ENCODE results near the gene SMYD3.

Gene SMYD3

DNA sequence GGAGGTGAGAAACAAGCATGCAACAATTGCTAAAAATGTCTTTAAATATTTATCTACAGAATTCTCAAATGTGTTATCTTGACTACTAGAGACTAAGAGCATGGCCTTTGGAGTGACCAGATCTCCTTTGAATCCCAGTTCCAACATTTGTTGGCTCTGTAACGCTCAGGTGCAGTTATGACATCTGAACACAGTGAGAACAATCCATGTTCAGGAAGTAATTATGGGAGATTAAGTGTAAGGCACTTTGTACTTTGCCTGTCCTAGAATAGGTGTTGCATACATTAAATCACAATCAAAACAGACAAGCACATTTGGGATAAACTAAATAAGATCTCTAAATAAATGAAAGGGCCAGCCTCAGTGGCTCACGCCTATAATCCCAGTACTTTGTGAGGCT is 454.5 kb downstream of the SMYD3 start:
- H3K36me3 ChIP-seq (ENCODE audit: control insufficient read depth, insufficient read depth, low read length) = no peaks in the 10 kb centered on the region
- WGBS, 2 experiments (ENCODE audit: insufficient coverage in 2 of 2) = 100% methylated on average over 2 of the region's 2 CpGs; no CpG with 5 or more reads in 1 of the 2 experiments
- no peaks in the 10 kb centered on the region for H3K9me3 ChIP-seq (ENCODE audit: control insufficient read depth, low read length)
- H3K4me1 ChIP-seq (ENCODE audit: control insufficient read depth, insufficient read depth, low read length, poor library complexity, severe bottlenecking) = no peaks in the 10 kb centered on the region
- no peak overlapping the region for H3K4me3 ChIP-seq (ENCODE audit: extremely low read depth, insufficient read depth, low read length, poor library complexity, severe bottlenecking)
- no peak overlapping the region for H3K27ac ChIP-seq (ENCODE audit: low read depth, low read length, severe bottlenecking)

DNA sequence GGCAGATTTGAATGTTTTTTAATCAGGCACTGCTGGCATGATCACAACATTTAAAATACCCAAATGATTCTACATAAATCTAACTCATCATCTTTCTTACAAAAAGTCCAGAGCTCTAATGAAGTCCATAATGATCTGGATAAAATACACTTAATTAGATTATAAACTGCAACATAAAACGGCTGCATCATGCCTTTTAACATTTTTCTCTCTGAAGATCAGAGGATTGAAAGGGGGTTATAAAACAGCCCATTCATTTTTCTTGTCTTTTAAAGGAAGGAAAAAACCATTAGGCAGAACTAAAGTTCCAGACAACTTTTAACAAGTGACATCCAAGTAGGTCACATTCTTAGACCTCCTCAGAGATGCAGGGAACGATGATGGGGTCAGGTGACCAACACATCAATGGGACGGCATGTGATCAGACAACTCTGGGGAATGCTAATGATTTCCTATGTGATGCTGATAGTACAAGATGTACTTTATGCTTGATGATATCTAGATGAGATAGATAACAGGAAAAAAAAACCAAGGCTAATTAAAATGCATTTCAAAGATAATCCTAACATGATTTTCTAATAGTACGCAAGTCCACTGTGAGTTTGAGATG is 455.1 kb downstream of the SMYD3 start:
- H3K4me3 ChIP-seq (ENCODE audit: extremely low read depth, insufficient read depth, low read length, poor library complexity, severe bottlenecking) = no peak overlapping the region
- WGBS, 2 experiments (ENCODE audit: insufficient coverage in 2 of 2) = 80 to 93% methylated on average over 1 to 2 of the region's 4 CpGs
- no peaks in the 10 kb centered on the region for H3K4me1 ChIP-seq (ENCODE audit: control insufficient read depth, insufficient read depth, low read length, poor library complexity, severe bottlenecking)
- H3K9me3 ChIP-seq (ENCODE audit: control insufficient read depth, low read length) = no peaks in the 10 kb centered on the region
- no peaks in the 10 kb centered on the region for H3K36me3 ChIP-seq (ENCODE audit: control insufficient read depth, insufficient read depth, low read length)
- no peak overlapping the region for H3K27ac ChIP-seq (ENCODE audit: low read depth, low read length, severe bottlenecking)

DNA sequence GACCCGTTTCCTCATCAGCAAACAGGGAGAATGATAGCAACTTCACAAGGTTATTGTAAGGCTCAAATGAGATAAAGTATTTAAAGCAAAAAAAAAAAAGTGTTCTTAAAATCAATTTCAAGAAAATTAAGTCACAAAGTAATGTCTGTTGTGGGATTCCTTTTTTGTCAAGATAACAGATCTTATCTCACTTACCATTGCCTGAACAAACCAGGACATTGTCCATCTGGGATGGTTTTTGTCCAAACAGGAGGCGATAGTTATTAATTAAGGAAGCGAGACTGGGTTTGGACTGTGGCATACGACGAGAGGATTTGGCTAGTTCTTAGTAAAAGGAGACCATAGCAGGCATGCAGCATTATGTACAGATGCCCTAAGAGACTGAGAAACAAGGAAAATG is 458.4 kb downstream of the SMYD3 start:
- Histone ChIP-seq H3K4me3 (ENCODE audit: extremely low read depth, insufficient read depth, low read length, poor library complexity, severe bottlenecking) (no peak overlapping the region), H3K27ac (ENCODE audit: low read depth, low read length, severe bottlenecking) (no peak overlapping the region), H3K9me3 (ENCODE audit: control insufficient read depth, low read length) (no peaks in the 10 kb centered on the region), H3K36me3 (ENCODE audit: control insufficient read depth, insufficient read depth, low read length) (no peaks in the 10 kb centered on the region), H3K4me1 (ENCODE audit: control insufficient read depth, insufficient read depth, low read length, poor library complexity, severe bottlenecking) (no peaks in the 10 kb centered on the region)
- 97% methylated on average over 4 of the region's 5 CpGs for WGBS, 2 experiments (ENCODE audit: insufficient coverage in 2 of 2)

DNA sequence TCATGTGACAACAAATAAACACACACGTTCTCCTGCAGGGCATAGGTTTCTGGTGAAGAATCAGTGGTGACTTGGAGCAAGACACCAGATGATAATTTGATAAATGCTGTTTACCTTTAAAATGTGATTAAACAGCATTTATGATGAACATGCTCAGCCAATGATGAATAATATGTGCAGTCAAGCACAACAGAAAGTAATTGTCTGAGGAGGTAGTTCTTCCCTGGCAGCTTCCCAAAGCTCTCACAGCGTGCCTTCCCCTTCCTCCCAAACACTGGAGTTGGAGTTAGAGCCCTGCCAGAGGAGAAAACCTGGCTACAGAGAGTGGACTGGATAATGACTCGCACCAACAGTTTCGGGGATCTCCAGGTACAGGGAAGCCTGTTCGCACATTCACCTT is 463.5 kb downstream of the SMYD3 start:
- Histone ChIP-seq H3K36me3 (ENCODE audit: control insufficient read depth, insufficient read depth, low read length) (no peaks in the 10 kb centered on the region), H3K4me3 (ENCODE audit: extremely low read depth, insufficient read depth, low read length, poor library complexity, severe bottlenecking) (no peak overlapping the region), H3K27ac (ENCODE audit: low read depth, low read length, severe bottlenecking) (no peak overlapping the region), H3K4me1 (ENCODE audit: control insufficient read depth, insufficient read depth, low read length, poor library complexity, severe bottlenecking) (no peaks in the 10 kb centered on the region), H3K9me3 (ENCODE audit: control insufficient read depth, low read length) (no peaks in the 10 kb centered on the region)
- 91 to 94% methylated on average over 3 of the region's 5 CpGs for WGBS, 2 experiments (ENCODE audit: insufficient coverage in 2 of 2)

DNA sequence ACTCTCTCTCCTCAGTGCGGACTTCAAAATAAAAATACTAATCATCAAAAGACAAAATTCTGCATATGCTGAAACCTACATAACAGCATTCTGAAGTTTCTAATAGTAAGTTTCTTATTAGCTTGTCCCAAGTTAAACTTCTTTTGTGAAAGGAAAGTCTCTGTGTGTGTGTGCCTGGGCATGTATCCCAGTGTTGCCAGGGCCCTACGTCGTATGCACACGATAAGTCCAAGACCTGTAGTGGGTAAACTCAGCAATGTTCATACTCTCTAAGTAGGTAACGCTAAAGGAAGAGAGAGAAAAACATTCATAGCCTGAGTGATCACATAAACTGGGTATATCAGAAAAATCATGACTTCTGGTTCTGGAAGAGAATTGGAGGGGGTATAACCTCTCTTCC is 465.7 kb downstream of the SMYD3 start:
- WGBS, 2 experiments (ENCODE audit: insufficient coverage in 2 of 2) = 100% methylated on average over 4 of the region's 5 CpGs; no CpG with 5 or more reads in 1 of the 2 experiments
- H3K27ac ChIP-seq (ENCODE audit: low read depth, low read length, severe bottlenecking) = no peak overlapping the region
- H3K4me3 ChIP-seq (ENCODE audit: extremely low read depth, insufficient read depth, low read length, poor library complexity, severe bottlenecking) = no peak overlapping the region
- no peaks in the 10 kb centered on the region for H3K4me1 ChIP-seq (ENCODE audit: control insufficient read depth, insufficient read depth, low read length, poor library complexity, severe bottlenecking)
- H3K9me3 ChIP-seq (ENCODE audit: control insufficient read depth, low read length) = no peaks in the 10 kb centered on the region
- no peaks in the 10 kb centered on the region for H3K36me3 ChIP-seq (ENCODE audit: control insufficient read depth, insufficient read depth, low read length)

DNA sequence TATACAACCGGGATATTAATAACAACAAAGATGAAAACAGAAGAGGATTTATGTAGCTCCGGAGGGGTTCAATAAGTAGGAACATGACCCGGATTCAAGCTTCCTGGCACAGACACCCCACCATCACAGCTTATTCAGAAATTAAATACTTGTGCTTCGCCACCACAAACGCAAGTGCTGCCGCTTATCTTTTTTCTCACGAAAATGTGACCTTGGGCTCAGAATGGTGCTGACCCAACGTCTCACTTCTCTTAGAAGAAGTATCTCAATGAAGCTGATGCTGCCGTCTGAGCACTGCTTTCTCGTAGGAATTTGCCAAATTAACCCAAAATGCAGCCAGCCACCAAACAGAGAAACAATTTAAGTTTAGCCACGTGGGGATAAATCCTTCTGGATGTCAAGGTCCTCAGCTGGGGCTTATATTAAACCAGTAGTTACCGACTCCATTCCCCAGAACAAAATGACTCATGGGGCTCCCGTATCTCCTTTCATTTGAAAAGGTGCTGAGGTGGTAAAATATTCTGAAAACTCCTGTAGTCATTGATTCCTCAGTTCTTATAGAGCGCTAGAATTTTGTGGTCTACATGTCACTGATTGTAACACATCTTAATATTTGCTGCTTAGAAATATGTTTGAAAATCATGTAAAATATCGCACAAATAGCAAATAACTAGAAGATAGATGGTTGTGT is 466.7 kb downstream of the SMYD3 start:
- H3K4me1 ChIP-seq (ENCODE audit: control insufficient read depth, insufficient read depth, low read length, poor library complexity, severe bottlenecking) = no peaks in the 10 kb centered on the region
- H3K9me3 ChIP-seq (ENCODE audit: control insufficient read depth, low read length) = no peaks in the 10 kb centered on the region
- H3K27ac ChIP-seq (ENCODE audit: low read depth, low read length, severe bottlenecking) = no peak overlapping the region
- no peak overlapping the region for H3K4me3 ChIP-seq (ENCODE audit: extremely low read depth, insufficient read depth, low read length, poor library complexity, severe bottlenecking)
- H3K36me3 ChIP-seq (ENCODE audit: control insufficient read depth, insufficient read depth, low read length) = no peaks in the 10 kb centered on the region
- WGBS, 2 experiments (ENCODE audit: insufficient coverage in 2 of 2) = 94% methylated on average over 10 to 11 of the region's 15 CpGs

DNA sequence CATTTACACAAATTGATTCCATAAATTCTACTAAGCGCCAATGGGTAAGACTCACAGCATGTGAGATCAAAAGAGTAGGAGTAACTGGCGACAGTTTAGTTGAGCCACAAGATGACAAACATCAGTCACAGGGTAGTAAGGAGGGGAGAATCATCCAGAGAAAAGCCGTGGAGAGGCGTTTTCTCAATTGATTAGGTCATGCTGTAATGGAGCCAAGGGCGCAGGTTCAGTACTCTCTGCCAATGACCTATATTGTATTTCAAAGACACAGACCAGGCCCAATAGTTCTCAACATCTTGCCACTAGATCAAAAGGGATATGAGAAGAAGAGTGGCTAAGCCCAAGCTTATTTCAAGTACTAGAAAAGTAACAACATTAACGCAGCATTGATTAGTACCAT is 467.5 kb downstream of the SMYD3 start:
- Histone ChIP-seq H3K27ac (ENCODE audit: low read depth, low read length, severe bottlenecking) (no peak overlapping the region), H3K36me3 (ENCODE audit: control insufficient read depth, insufficient read depth, low read length) (no peaks in the 10 kb centered on the region), H3K4me3 (ENCODE audit: extremely low read depth, insufficient read depth, low read length, poor library complexity, severe bottlenecking) (no peak overlapping the region), H3K4me1 (ENCODE audit: control insufficient read depth, insufficient read depth, low read length, poor library complexity, severe bottlenecking) (no peaks in the 10 kb centered on the region), H3K9me3 (ENCODE audit: control insufficient read depth, low read length) (no peaks in the 10 kb centered on the region)
- 83 to 90% methylated on average over 2 to 4 of the region's 6 CpGs for WGBS, 2 experiments (ENCODE audit: insufficient coverage in 2 of 2)

DNA sequence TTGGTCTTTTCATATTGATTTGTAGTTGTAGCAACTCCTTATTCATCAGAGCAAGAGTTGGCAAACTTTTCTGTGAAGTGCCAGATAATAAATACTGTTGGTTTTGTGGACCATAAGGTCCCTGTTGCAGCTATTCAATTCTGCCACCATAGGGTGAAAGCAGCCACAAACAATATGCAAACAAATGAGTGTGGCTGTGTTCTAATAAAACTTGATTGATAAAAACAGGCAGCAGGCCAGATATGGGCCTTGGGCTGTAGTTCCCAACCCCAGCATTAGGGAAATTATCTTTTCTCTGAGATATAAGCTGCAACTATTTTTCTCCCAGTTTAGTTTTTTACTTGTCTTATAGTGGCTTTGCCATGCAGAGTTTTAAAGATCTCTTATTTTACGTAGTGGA is 469.2 kb downstream of the SMYD3 start:
- no peaks in the 10 kb centered on the region for H3K9me3 ChIP-seq (ENCODE audit: control insufficient read depth, low read length)
- H3K4me3 ChIP-seq (ENCODE audit: extremely low read depth, insufficient read depth, low read length, poor library complexity, severe bottlenecking) = no peak overlapping the region
- H3K36me3 ChIP-seq (ENCODE audit: control insufficient read depth, insufficient read depth, low read length) = no peaks in the 10 kb centered on the region
- H3K4me1 ChIP-seq (ENCODE audit: control insufficient read depth, insufficient read depth, low read length, poor library complexity, severe bottlenecking) = no peaks in the 10 kb centered on the region
- 100% methylated on average over 1 of the region's 1 CpG for WGBS, 2 experiments (ENCODE audit: insufficient coverage in 2 of 2)
- H3K27ac ChIP-seq (ENCODE audit: low read depth, low read length, severe bottlenecking) = no peak overlapping the region

DNA sequence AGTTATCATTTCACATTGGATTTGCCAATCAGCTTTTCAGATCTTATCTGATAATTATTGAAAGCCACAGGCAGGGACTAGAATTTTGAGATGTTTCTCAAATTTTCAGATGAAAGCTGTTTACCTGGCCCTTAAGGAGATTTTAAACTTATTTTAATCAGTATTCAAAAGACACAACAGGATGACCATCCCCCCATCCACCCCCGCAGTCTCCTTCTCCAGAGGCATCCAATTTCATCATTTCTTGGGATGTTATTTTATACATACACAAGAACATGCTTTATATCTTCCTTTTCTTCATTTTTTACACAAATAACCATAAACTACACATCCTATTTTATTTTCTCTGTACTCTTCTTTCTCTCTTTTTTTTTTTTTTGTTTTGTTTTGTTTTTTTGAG is 470.9 kb downstream of the SMYD3 start:
- no peaks in the 10 kb centered on the region for H3K4me1 ChIP-seq (ENCODE audit: control insufficient read depth, insufficient read depth, low read length, poor library complexity, severe bottlenecking)
- H3K36me3 ChIP-seq (ENCODE audit: control insufficient read depth, insufficient read depth, low read length) = no peaks in the 10 kb centered on the region
- no peaks in the 10 kb centered on the region for H3K9me3 ChIP-seq (ENCODE audit: control insufficient read depth, low read length)
- H3K27ac ChIP-seq (ENCODE audit: low read depth, low read length, severe bottlenecking) = no peak overlapping the region
- 100% methylated on average over 1 of the region's 1 CpG; no CpG with 5 or more reads in 1 of the 2 experiments for WGBS, 2 experiments (ENCODE audit: insufficient coverage in 2 of 2)
- no peak overlapping the region for H3K4me3 ChIP-seq (ENCODE audit: extremely low read depth, insufficient read depth, low read length, poor library complexity, severe bottlenecking)

DNA sequence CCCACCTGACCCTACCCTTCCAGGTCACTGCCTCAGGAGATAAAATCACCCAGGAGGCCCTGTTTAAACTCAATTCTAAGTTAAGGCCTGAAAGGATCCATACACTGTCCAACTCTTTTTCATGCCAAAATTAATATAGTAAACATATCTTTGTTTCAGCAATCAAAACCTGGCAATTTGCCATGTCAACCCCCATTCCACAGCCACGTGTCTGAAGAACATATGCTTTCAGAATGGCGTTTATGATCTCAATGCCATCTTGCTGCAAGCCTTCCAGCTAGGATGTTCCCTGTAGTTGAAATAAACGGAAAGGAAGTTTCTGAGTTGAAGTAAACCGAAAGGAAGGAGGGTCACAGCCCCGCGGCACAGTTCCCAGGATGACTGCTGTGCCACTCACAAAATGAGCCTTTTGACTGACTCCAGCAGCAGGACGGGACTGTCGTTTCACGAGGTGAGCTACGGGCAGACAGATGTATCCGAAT is 472.0 kb downstream of the SMYD3 start:
- 93 to 97% methylated on average over 8 to 11 of the region's 11 CpGs for WGBS, 2 experiments (ENCODE audit: insufficient coverage in 2 of 2)
- no peak overlapping the region for H3K27ac ChIP-seq (ENCODE audit: low read depth, low read length, severe bottlenecking)
- H3K4me3 ChIP-seq (ENCODE audit: extremely low read depth, insufficient read depth, low read length, poor library complexity, severe bottlenecking) = no peak overlapping the region
- H3K36me3 ChIP-seq (ENCODE audit: control insufficient read depth, insufficient read depth, low read length) = no peaks in the 10 kb centered on the region
- no peaks in the 10 kb centered on the region for H3K9me3 ChIP-seq (ENCODE audit: control insufficient read depth, low read length)
- H3K4me1 ChIP-seq (ENCODE audit: control insufficient read depth, insufficient read depth, low read length, poor library complexity, severe bottlenecking) = no peaks in the 10 kb centered on the region

DNA sequence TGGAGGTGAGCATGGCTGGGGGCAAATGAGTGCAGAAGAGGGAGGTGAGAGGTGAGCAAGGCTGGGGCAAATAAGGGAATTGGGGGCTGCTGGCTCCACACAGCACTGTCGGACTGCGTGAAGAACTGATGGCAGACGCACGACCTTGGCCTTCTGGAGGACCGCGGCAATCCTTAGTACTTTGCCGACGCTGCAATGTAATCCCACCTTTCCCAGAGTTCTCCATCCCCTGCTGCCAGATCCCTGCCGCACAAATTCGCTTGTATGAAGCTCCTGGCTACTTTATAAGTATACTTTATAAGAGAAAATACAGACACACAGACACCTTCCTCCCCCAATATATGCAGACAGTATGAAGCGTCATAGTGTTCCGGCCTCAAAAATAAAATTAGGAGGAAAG is 472.4 kb downstream of the SMYD3 start:
- WGBS, 2 experiments (ENCODE audit: insufficient coverage in 2 of 2) = 90 to 99% methylated on average over 5 to 7 of the region's 12 CpGs
- Histone ChIP-seq H3K27ac (ENCODE audit: low read depth, low read length, severe bottlenecking) (no peak overlapping the region), H3K36me3 (ENCODE audit: control insufficient read depth, insufficient read depth, low read length) (no peaks in the 10 kb centered on the region), H3K4me3 (ENCODE audit: extremely low read depth, insufficient read depth, low read length, poor library complexity, severe bottlenecking) (no peak overlapping the region), H3K9me3 (ENCODE audit: control insufficient read depth, low read length) (no peaks in the 10 kb centered on the region), H3K4me1 (ENCODE audit: control insufficient read depth, insufficient read depth, low read length, poor library complexity, severe bottlenecking) (no peaks in the 10 kb centered on the region)

All from mesodermal cell (in vitro differentiated cells).